ENCODE measurements around the gene AKR1C2.
"Not testable (repeated sequence)": the region's sequence is repeated elsewhere in the genome, so short reads cannot be mapped to it uniquely, and the experiment has no call there.

GRCh38 chr10:4988000-4988641 is 15.5 kb downstream of the AKR1C2 start:
- not testable (repeated sequence) for TF ChIP-seq CTCF, POLR2AphosphoS5 (IDR thresholded peaks at IDR 0.05)
